Neutrophil (primary cell): ENCODE measurements around the gene TKT.
A peak's percentile ranks its signal among the peaks of the same experiment; 100 is the strongest.

Experiments used
- H3K27ac ChIP-seq: fragments of 200-600 bp; sonication (generic); 2 replicates; pipeline ENCODE4 v1.5.1; 2016; ENCODE audit warnings: mild to moderate bottlenecking, moderate library complexity
- H3K27me3 ChIP-seq: fragments of 200-600 bp; sonication (generic); 2 replicates; pipeline ENCODE4 v1.6.0; 2016; ENCODE audit warnings: mild to moderate bottlenecking
- H3K36me3 ChIP-seq: fragments of 200-600 bp; sonication (generic); 2 replicates; pipeline ENCODE4 v1.5.1; 2017
- H3K4me1 ChIP-seq, 2 experiments: fragments of 200-600 bp in 1 of 2; sonication (generic) in 1 of 2; 1 replicate in 1 of 2; 2 replicates in 1 of 2; pipeline versions ENCODE4 v1.5.1 to v1.6.1; 2013 to 2016; ENCODE audit warnings: low read depth in 1 of 2, low read length in 1 of 2, mild to moderate bottlenecking in 1 of 2, moderate library complexity in 1 of 2; ENCODE audit not compliant: control insufficient read depth in 1 of 2, insufficient read depth in 1 of 2
- H3K4me3 ChIP-seq, 2 experiments: fragments of 200-600 bp in 1 of 2; sonication (generic) in 1 of 2; 1 replicate in 1 of 2; 2 replicates in 1 of 2; pipeline ENCODE4 v1.5.1; 2013 to 2016; ENCODE audit warnings: low read depth in 1 of 2, low read length in 1 of 2, mild to moderate bottlenecking in 1 of 2, moderate library complexity in 1 of 2
- H3K9me3 ChIP-seq: fragments of 200-600 bp; sonication (generic); 2 replicates; pipeline ENCODE4 v1.5.1; 2016
- TF ChIP-seq, protein P1 (sequence below): fragments of 200-600 bp; sonication (generic); IDR thresholded peaks from 2 replicates; pipeline ENCODE4 v1.5.1; 2016; ENCODE audit warnings: antibody characterized with exemption

The TKT gene

DNA sequence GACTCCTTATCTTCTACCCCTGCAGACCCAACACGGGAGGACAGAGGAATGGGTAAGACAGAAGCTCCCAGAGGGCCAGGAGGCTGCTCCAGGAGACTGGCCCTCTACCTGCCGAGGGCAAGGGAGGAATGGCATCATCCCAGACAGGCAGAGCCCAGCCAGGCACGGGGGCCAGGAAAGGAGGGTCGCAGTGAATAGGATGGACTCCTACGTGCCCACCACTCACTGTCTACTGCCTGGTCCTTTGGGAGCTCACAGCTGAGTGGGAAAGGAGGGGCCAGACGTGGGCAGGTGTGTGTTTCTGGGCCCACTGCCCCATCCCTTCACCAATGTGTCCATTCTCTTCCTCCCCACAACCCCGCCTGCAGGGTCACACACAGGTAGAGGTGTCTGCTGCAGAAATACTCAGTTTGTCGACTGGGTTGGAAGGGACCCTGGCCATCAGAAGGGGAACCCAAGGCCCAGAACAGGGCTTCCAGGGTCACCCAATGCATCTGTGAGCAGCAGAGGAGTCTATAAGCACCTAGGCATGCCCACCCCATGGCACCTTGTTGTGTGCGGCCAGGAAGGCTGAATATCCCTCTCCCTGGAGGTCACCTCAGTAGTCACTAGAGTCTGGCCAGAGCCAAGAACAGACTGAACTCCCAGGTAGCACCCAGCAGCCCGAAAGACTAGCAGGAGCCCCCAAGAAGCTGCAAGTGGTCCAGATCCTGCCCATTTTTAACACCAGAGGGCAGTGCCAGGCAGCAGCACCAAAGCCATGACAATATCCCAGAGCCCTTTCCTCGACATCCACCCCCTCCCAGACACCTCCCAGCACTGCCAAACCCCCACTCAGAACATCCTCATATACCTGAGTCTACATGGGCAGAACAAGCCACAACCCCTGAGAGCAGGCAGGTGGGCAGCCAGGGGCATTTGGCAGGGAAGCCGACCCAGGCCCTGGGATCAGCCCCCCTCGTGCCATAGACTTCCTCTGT, 24.0 kb downstream of the TKT start:
- Histone ChIP-seq H3K4me1 (peaks cover 22 to 31% of the 10 kb centered on the region in 2 experiments), H3K4me3 (no peak overlapping the region), H3K27me3 (no peaks in the 10 kb centered on the region), H3K9me3 (peaks cover 16% of the 10 kb centered on the region), H3K36me3 (peaks cover 100% of the 10 kb centered on the region), H3K27ac (peak overlapping the region; percentile 97)
- TF ChIP-seq, protein P1, sequence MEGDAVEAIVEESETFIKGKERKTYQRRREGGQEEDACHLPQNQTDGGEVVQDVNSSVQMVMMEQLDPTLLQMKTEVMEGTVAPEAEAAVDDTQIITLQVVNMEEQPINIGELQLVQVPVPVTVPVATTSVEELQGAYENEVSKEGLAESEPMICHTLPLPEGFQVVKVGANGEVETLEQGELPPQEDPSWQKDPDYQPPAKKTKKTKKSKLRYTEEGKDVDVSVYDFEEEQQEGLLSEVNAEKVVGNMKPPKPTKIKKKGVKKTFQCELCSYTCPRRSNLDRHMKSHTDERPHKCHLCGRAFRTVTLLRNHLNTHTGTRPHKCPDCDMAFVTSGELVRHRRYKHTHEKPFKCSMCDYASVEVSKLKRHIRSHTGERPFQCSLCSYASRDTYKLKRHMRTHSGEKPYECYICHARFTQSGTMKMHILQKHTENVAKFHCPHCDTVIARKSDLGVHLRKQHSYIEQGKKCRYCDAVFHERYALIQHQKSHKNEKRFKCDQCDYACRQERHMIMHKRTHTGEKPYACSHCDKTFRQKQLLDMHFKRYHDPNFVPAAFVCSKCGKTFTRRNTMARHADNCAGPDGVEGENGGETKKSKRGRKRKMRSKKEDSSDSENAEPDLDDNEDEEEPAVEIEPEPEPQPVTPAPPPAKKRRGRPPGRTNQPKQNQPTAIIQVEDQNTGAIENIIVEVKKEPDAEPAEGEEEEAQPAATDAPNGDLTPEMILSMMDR: no peak

DNA sequence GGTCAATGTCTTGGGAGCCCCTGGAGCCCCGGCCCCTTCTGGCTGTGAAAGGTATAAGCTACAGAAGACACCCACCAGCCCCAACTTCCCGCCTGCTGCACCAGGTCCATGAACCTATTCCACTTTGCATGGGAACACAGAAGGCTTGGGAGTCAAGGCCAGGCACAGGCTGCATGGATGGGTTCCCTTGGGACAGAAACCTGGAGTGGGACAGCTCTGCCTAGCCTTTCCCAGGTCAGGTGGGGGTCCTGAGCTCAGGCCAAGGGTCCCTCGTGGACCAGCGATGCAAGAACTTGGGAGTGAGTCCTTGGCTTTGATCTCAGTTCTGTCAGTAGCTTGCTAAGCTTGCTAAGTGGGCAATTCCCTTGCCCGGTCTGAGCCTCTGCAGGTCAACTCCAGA, 25.0 kb downstream of the TKT start:
- H3K27ac ChIP-seq: peak overlapping the region; percentile 97
- peaks cover 11 to 21% of the 10 kb centered on the region in 2 experiments for H3K4me1 ChIP-seq
- H3K4me3 ChIP-seq: no peak overlapping the region
- H3K9me3 ChIP-seq: peaks cover 16% of the 10 kb centered on the region
- TF ChIP-seq, protein P1: no peak
- peaks cover 100% of the 10 kb centered on the region for H3K36me3 ChIP-seq
- no peaks in the 10 kb centered on the region for H3K27me3 ChIP-seq

DNA sequence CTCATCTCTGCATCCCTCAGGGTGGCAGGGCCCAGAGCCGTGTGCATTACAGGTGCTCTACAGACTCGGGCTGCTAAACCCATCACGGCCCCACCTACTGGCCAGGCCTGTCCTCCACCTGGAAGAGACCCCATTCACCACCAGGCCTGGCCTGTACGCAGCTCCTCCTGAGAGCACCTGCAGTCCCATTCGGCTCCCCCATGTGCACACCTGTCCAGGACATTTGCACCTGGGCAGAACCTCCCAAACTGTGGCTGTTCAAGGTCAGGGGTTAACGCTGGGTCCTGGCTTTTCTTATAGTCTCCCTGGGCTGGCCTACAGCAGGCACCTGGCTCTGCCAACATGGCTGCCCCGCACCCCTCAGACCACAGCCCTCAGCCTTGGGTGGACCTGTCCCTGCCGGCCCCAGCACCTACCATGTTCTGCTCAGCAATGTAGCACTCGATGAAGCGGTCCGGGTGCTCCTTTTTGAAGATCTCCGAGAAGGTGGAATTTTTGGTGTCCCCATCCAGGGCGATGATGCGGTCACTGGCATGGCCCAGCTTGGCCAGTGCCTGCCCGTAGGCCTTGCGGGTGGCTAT, 25.7 kb downstream of the TKT start:
- Histone ChIP-seq H3K4me1 (peaks cover 11 to 15% of the 10 kb centered on the region in 2 experiments), H3K4me3 (no peak overlapping the region), H3K36me3 (peaks cover 100% of the 10 kb centered on the region), H3K27me3 (no peaks in the 10 kb centered on the region), H3K9me3 (peaks cover 16% of the 10 kb centered on the region), H3K27ac (peak overlapping the region; percentile 97)
- TF ChIP-seq, protein P1: no peak

DNA sequence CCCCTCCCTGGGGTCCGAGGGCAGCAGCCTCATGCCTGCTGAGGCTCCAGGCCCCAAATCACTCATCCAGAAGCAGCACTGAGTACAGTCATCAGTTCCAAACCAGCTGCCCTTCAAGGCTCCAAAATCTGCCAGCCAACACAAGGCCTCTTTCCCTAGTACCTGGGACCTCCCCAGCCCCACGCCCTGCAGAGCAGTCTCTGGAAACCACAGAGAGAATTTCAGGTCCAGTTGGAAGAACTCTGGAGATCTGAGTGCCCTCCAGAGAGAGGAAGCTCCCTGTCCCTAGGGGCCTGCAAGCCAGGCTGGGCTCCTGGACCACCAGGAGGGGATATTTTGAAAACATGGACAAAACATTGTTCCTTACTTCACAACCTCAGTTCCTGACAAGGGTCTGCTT, 26.2 kb downstream of the TKT start:
- TF ChIP-seq, protein P1: no peak
- peaks cover 16% of the 10 kb centered on the region for H3K9me3 ChIP-seq
- peak overlapping the region; percentile 97 for H3K27ac ChIP-seq
- no peak overlapping the region for H3K4me3 ChIP-seq
- H3K27me3 ChIP-seq: no peaks in the 10 kb centered on the region
- peaks cover 100% of the 10 kb centered on the region for H3K36me3 ChIP-seq
- H3K4me1 ChIP-seq: peaks cover 8 to 10% of the 10 kb centered on the region in 2 experiments

DNA sequence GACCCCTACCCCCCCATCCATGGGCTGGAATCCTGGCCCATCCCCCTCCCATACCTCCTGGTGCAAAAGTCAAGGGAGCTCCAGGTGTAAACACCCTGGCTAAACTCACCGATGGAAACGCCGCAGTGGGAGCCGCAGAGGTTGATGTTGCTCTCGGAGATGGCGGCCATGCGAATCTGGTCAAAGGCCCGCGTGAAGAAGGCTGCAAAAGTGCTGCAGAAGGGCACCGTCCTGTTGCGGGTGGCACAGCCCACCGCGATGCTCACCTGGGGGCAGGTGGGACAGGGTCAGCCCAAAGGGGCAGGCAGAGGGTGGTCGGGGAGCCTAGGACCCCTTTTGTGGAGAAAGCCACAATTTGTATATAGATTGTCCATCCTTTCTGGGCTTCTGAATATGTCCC, 26.7 kb downstream of the TKT start:
- Histone ChIP-seq H3K4me1 (peaks cover 5 to 7% of the 10 kb centered on the region in 2 experiments), H3K9me3 (peaks cover 16% of the 10 kb centered on the region), H3K27ac (peak overlapping the region; percentile 97), H3K4me3 (no peak overlapping the region), H3K27me3 (no peaks in the 10 kb centered on the region), H3K36me3 (peaks cover 100% of the 10 kb centered on the region)
- TF ChIP-seq, protein P1: no peak
